Mammary epithelial cell (primary cell): ENCODE data around the gene COPG2.

Experiments
- EZH2 ChIP-seq: IDR thresholded peaks from 2 replicates; pipeline ENCODE4 v1.6.1; 2012; ENCODE audit warnings: low read length, inconsistent platforms, borderline replicate concordance
- TF ChIP-seq, protein P1 (sequence below), 2 donors: IDR thresholded peaks in 1 of 2; conservative IDR thresholded peaks in 1 of 2; 2 replicates each; pipeline ENCODE4 v1.5.1; 2011 to 2012; ENCODE audit warnings: inconsistent platforms in 2 of 2, low read length in 2 of 2, mild to moderate bottlenecking in 2 of 2, control low read depth in 1 of 2, low read depth in 1 of 2; ENCODE audit not compliant: insufficient read depth in 1 of 2; ENCODE audit errors: extremely low read depth in 1 of 2

DNA sequence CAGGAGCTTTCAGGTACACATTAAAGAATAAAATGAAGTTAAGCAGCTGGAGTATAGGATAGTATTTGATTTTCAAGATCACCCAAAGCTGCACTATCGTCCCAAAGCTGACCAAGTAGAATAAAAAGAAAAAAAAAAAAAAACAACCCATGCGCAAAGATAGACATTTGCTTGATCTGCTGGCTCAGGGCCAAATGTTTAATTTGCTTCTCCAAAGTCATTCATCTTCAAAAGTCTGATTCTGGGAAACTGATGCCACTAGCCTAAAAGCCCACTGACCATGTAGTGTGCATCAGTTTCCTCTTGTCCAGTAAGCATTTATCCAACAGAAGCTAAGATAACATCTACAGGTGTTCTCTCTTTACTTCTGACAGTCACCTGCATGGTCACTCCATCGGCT is 162.2 kb downstream of the COPG2 start:
- TF ChIP-seq, protein P1, sequence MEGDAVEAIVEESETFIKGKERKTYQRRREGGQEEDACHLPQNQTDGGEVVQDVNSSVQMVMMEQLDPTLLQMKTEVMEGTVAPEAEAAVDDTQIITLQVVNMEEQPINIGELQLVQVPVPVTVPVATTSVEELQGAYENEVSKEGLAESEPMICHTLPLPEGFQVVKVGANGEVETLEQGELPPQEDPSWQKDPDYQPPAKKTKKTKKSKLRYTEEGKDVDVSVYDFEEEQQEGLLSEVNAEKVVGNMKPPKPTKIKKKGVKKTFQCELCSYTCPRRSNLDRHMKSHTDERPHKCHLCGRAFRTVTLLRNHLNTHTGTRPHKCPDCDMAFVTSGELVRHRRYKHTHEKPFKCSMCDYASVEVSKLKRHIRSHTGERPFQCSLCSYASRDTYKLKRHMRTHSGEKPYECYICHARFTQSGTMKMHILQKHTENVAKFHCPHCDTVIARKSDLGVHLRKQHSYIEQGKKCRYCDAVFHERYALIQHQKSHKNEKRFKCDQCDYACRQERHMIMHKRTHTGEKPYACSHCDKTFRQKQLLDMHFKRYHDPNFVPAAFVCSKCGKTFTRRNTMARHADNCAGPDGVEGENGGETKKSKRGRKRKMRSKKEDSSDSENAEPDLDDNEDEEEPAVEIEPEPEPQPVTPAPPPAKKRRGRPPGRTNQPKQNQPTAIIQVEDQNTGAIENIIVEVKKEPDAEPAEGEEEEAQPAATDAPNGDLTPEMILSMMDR (conservative IDR thresholded peaks at IDR 0.05 in 1 of 2, IDR thresholded peaks at IDR 0.05 in 1 of 2; ENCODE audit: extremely low read depth in 1 of 2, insufficient read depth in 1 of 2, low read depth in 1 of 2, low read length in 2 of 2) = no peak
- no peak for TF ChIP-seq EZH2
